ENCODE results near the gene SMIM10L1. TPM values are rescaled to one million over a fixed set of nuclear protein-coding genes. Genes with fewer than 3 reads are reported as not detected.

The SMIM10L1 gene
- total RNA-seq, 2 donors from 2014 or later: 3.6 to 5.9 TPM

DNA sequence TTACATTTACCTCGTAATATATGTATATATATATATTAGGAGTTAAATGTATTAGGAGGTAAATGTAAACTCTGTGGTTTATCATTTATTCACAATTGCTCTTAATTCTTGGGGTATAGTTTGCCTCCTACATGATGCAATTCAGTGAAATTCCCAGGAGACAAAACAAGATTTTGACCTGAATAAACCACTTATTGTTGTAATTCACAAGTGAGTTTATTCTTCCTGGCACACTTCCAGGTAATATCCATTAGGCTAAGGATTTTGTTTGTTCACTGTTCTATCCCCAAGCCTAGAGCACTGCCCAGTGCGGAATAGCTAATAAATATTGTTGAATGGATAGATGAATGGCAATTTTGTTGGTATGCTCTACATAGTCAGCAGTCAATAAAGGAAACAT, 3.0 kb downstream of the SMIM10L1 start:
- no peaks in the 10 kb centered on the region for H3K36me3 ChIP-seq (replicated peaks in 1 of 2; ENCODE audit: insufficient read depth in 1 of 2, low read depth in 2 of 2)
- H3K4me1 ChIP-seq: peaks cover 28% of the 10 kb centered on the region
- no peaks in the 10 kb centered on the region for H3K27me3 ChIP-seq
- H3K27ac ChIP-seq: no peak overlapping the region
- H3K4me3 ChIP-seq: no peak overlapping the region
- ATAC-seq (no peak), DNase-seq (no peak)
- H3K9me3 ChIP-seq: no peaks in the 10 kb centered on the region
- 90 to 95% methylated on average over 2 of the region's 2 CpGs for WGBS, 2 donors
- TF ChIP-seq POLR2A (IDR thresholded peaks at IDR 0.05): no peak
- TF ChIP-seq, protein P1, sequence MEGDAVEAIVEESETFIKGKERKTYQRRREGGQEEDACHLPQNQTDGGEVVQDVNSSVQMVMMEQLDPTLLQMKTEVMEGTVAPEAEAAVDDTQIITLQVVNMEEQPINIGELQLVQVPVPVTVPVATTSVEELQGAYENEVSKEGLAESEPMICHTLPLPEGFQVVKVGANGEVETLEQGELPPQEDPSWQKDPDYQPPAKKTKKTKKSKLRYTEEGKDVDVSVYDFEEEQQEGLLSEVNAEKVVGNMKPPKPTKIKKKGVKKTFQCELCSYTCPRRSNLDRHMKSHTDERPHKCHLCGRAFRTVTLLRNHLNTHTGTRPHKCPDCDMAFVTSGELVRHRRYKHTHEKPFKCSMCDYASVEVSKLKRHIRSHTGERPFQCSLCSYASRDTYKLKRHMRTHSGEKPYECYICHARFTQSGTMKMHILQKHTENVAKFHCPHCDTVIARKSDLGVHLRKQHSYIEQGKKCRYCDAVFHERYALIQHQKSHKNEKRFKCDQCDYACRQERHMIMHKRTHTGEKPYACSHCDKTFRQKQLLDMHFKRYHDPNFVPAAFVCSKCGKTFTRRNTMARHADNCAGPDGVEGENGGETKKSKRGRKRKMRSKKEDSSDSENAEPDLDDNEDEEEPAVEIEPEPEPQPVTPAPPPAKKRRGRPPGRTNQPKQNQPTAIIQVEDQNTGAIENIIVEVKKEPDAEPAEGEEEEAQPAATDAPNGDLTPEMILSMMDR (IDR thresholded peaks at IDR 0.05): no peak
- intact Hi-C loops (cut with DNase I): no loop called here

DNA sequence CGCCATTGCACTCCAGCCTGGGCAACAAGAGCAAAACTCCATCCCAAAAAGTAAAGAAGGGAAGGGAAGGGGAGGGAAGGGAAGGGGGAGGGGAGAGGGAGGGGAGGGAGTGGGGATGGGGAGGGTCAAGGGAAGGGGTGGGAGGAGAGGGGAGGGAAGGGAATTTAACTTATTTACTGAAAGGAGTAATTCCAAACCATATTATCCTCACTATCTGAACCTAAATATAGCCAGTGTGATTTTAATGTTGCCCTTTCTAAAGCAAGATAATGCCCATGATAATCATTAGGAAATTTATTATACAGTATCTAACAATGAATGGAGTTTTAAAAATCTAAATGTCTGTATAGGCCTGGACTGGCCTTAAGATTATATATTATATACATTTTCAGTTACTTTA, 7.3 kb downstream of the SMIM10L1 start:
- Histone ChIP-seq H3K9me3 (no peaks in the 10 kb centered on the region), H3K4me1 (no peaks in the 10 kb centered on the region), H3K27ac (no peak overlapping the region), H3K36me3 (replicated peaks in 1 of 2; ENCODE audit: insufficient read depth in 1 of 2, low read depth in 2 of 2) (no peaks in the 10 kb centered on the region), H3K27me3 (no peaks in the 10 kb centered on the region), H3K4me3 (no peak overlapping the region)
- TF ChIP-seq, protein P1 (IDR thresholded peaks at IDR 0.05): no peak
- no peak for TF ChIP-seq POLR2A (IDR thresholded peaks at IDR 0.05)
- ATAC-seq (no peak), DNase-seq (no peak)
- WGBS, 2 donors: 93 to 100% methylated on average over 1 of the region's 1 CpG
- intact Hi-C loops (cut with DNase I): no loop called here

DNA sequence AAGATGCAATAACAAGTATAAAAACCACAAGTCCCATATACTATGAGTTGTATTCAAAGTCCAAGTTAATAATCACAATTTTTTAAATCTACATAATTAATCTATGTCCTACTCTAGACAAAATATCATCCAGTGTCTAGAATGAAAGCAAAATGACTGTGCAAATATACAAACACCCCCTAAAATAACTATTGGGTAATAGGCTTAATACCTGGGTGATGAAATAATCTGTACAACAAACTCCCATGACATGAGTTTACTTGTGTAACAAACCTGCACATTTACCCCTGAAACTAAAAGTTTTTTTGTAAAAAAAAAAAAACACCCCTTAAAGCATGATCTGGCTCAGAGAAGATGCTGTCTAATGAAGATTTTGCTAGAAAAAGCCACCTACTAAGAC, 11.5 kb downstream of the SMIM10L1 start:
- DNase-seq (no peak), ATAC-seq (no peak)
- Histone ChIP-seq H3K27ac (no peak overlapping the region), H3K4me3 (no peak overlapping the region), H3K4me1 (no peaks in the 10 kb centered on the region), H3K27me3 (no peaks in the 10 kb centered on the region), H3K36me3 (replicated peaks in 1 of 2; ENCODE audit: insufficient read depth in 1 of 2, low read depth in 2 of 2) (no peaks in the 10 kb centered on the region), H3K9me3 (no peaks in the 10 kb centered on the region)
- TF ChIP-seq, protein P1 (IDR thresholded peaks at IDR 0.05): no peak
- no peak for TF ChIP-seq POLR2A (IDR thresholded peaks at IDR 0.05)
- intact Hi-C loops (cut with DNase I): no loop called here

DNA sequence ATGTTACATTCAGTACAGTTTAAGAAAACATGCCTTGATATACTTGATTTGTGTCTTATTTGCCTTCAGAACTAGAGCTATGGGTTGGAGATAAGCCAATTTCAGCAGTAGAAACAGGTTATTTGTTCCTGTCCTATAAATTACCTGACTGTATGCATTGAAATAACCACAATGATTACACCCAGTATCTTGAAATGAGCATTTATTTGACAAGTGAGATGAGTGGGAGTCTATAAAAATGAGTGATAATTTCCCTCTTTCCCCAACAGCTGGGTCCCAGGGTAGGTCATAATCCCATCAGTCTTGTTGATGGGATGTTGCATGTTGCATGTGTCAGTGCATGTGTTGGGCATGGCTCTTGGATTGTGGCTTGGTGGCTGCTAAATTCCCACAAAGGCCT, 12.0 kb downstream of the SMIM10L1 start:
- Histone ChIP-seq H3K36me3 (replicated peaks in 1 of 2; ENCODE audit: insufficient read depth in 1 of 2, low read depth in 2 of 2) (no peaks in the 10 kb centered on the region), H3K4me3 (no peak overlapping the region), H3K27me3 (no peaks in the 10 kb centered on the region), H3K4me1 (no peaks in the 10 kb centered on the region), H3K9me3 (no peaks in the 10 kb centered on the region), H3K27ac (no peak overlapping the region)
- intact Hi-C loops (cut with DNase I): no loop called here
- TF ChIP-seq, protein P1 (IDR thresholded peaks at IDR 0.05): no peak
- no peak for TF ChIP-seq POLR2A (IDR thresholded peaks at IDR 0.05)
- no peak for ATAC-seq
- no peak for DNase-seq

DNA sequence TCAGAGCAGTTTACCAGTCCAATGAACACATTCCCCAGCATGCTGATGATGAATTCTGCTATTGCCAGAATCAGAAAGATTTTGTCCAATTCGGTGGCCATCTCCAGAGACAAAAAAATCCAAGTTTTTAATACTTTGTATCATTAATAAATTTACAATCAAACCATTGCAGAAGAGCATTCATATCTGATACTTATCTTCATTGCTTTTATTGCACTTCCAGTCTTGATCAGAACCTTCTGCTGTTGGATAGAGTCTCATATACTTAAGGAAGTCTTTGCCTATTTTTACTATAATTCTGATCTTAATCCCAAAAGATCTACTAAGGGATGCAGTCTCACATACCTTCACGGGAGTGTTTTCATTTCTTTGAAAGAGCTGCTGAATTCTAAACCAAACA, 15.8 kb downstream of the SMIM10L1 start, which contains the start of gene TAS2R42:
Gene TAS2R42, minus strand, starts transcription at position 101 of the 400 bp plus-strand sequence. Its CDS starts 0 bp downstream, at position 101.
- WGBS, 2 donors: 34 to 49% methylated on average over 2 of the region's 2 CpGs
- Histone ChIP-seq H3K27me3 (no peaks in the 10 kb centered on the region), H3K36me3 (replicated peaks in 1 of 2; ENCODE audit: insufficient read depth in 1 of 2, low read depth in 2 of 2) (no peaks in the 10 kb centered on the region), H3K9me3 (no peaks in the 10 kb centered on the region), H3K27ac (no peak within 1 kb of the TSS), H3K4me3 (no peak within 1 kb of the TSS), H3K4me1 (no peaks in the 10 kb centered on the region)
- no peak for ATAC-seq
- intact Hi-C loops (cut with DNase I): no loop called here
- DNase-seq: no peak
- TF ChIP-seq, protein P1 (IDR thresholded peaks at IDR 0.05): no peak
- TF ChIP-seq POLR2A (IDR thresholded peaks at IDR 0.05): no peak

Data from body of pancreas (tissue), 4 donors.